Activated T-cell treated with anti-CD3 and anti-CD28 coated beads, Interleukin-2, amount 50 U/mL, for 72 hours (primary cell): ENCODE measurements around the gene TRPV6. TPM values are rescaled to one million over a fixed set of nuclear protein-coding genes. Genes with fewer than 3 reads are reported as not detected.

ENCODE experiments used
- ATAC-seq, 2 donors: fragments of 150-1000 bp; cut with Tn5 transposase; replicated peaks in 1 of 2; 2 replicates each; pipeline ENCODE4 v1.10.0; 2021; ENCODE audit warnings: moderate library complexity in 2 of 2, mild to moderate bottlenecking in 1 of 2
- DNase-seq, 2 donors: peaks; one replicate each; pipeline ENCODE4 v3.0.0; 2021 to 2022; ENCODE audit warnings: mixed read lengths in 1 of 2
- H3K27ac Mint-ChIP-seq: one replicate; pipeline ENCODE4 v1.8.0; 2022; ENCODE audit warnings: mild to moderate bottlenecking, moderate library complexity, mixed read lengths
- H3K27me3 Mint-ChIP-seq: one replicate; pipeline ENCODE4 v1.8.0; 2022; ENCODE audit warnings: low read depth, mixed read lengths
- H3K36me3 Mint-ChIP-seq, 2 donors: one replicate each; pipeline ENCODE4 v1.8.0; 2022; ENCODE audit warnings: mixed read lengths in 2 of 2, mild to moderate bottlenecking in 1 of 2; ENCODE audit not compliant: insufficient read depth in 2 of 2
- H3K4me1 Mint-ChIP-seq: one replicate; pipeline ENCODE4 v1.8.0; 2022; ENCODE audit warnings: low read depth, mixed read lengths
- H3K4me3 Mint-ChIP-seq, 2 donors: one replicate each; pipeline ENCODE4 v1.8.0; 2022; ENCODE audit warnings: mild to moderate bottlenecking in 2 of 2, mixed read lengths in 2 of 2, moderate library complexity in 2 of 2
- H3K9me3 Mint-ChIP-seq, 2 donors: one replicate each; pipeline ENCODE4 v1.8.0; 2022; ENCODE audit warnings: mixed read lengths in 2 of 2
- total RNA-seq, 2 donors: library from RNA; stranded (reverse); gene quantifications; one replicate each; pipeline ENCODE4 v1.2.3, GENCODE V29; 2022

Gene TRPV6
- total RNA-seq, 2 donors from 2014 or later = 0.05 TPM; not detected in 1

- DNase-seq (no peak), ATAC-seq (no peak)
- no peak overlapping the region for H3K27ac Mint-ChIP-seq
- no peak overlapping the region for H3K4me3 Mint-ChIP-seq
- H3K36me3 Mint-ChIP-seq = no peaks in the 10 kb centered on the region
- H3K4me1 Mint-ChIP-seq = no peaks in the 10 kb centered on the region
- H3K9me3 Mint-ChIP-seq = peaks cover 0 to 3% of the 10 kb centered on the region in 2 donors
- H3K27me3 Mint-ChIP-seq = peaks cover 7% of the 10 kb centered on the region
Measured at GRCh38 chr7:142886866-142887265, 1.3 kb upstream of the TRPV6 start.

GRCh38 chr7:142884286-142884640 lies 1.3 kb downstream of the TRPV6 start:
- H3K4me1 Mint-ChIP-seq = no peaks in the 10 kb centered on the region
- no peak overlapping the region for H3K4me3 Mint-ChIP-seq
- no peaks in the 10 kb centered on the region for H3K9me3 Mint-ChIP-seq
- ATAC-seq (no peak), DNase-seq (no peak)
- H3K27ac Mint-ChIP-seq = no peak overlapping the region
- H3K36me3 Mint-ChIP-seq = no peaks in the 10 kb centered on the region
- H3K27me3 Mint-ChIP-seq = no peaks in the 10 kb centered on the region

DNA sequence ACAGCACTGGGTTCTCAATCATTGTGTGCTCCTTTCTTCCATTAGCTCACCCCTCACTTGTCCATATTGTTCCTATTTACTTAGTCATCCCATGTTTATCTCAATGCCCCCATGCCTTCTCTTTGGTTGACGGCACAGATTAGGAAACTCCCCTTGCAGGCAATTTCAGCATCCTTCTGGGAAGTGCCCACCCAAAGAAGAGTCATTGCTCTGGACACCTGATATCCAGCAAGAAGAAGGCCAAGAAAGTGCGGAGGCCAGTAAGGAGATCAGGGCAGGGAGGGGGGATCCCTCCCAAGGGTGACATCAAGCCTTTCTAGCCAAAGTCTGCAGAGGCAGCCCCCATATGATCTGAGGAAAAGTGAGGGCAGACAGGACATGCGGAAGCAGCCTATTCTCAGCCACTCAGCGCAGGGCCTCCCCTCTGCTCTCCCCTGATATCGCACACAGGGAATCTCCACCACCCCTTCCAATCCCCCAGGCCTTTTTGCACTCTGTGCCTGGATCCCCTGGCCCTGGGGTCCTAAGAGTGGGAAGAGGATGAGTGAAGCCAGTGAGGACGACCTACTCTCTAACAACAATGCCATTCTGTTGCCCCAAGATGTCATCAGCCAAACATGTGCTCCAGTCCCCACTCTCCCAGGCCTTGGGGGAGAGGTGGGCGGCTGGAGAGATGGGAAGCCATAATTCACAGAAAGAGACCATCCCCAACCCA lies 1.8 kb downstream of the TRPV6 start:
- Mint-ChIP-seq H3K9me3 (no peaks in the 10 kb centered on the region), H3K27me3 (no peaks in the 10 kb centered on the region), H3K36me3 (no peaks in the 10 kb centered on the region), H3K4me3 (no peak overlapping the region), H3K4me1 (no peaks in the 10 kb centered on the region), H3K27ac (no peak overlapping the region)
- DNase-seq (no peak), ATAC-seq (no peak)

GRCh38 chr7:142883145-142883544 lies 2.4 kb downstream of the TRPV6 start:
- no peak overlapping the region for H3K4me3 Mint-ChIP-seq
- no peaks in the 10 kb centered on the region for H3K27me3 Mint-ChIP-seq
- DNase-seq = no peak
- H3K9me3 Mint-ChIP-seq = no peaks in the 10 kb centered on the region
- H3K36me3 Mint-ChIP-seq = no peaks in the 10 kb centered on the region
- H3K27ac Mint-ChIP-seq = no peak overlapping the region
- H3K4me1 Mint-ChIP-seq = no peaks in the 10 kb centered on the region
- no peak for ATAC-seq

DNA sequence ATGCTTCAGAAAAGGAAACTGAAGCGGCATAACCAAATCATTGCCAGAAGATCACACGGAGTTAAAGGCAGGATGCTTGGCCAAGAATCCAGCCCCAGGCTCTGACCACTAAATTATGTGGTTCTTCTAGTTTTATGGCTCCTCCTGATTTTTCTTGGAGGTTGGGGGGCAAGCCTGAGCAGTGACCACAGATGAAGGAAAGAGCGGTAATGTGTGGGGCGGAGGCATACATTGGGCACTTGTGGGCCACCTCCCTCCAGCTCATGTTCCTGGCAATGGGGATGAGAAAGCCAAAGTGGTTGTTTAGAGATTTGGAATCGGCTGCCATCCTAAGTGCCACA lies 3.2 kb downstream of the TRPV6 start:
- Mint-ChIP-seq H3K4me1 (no peaks in the 10 kb centered on the region), H3K4me3 (no peak overlapping the region), H3K36me3 (no peaks in the 10 kb centered on the region), H3K27me3 (no peaks in the 10 kb centered on the region), H3K27ac (no peak overlapping the region), H3K9me3 (no peaks in the 10 kb centered on the region)
- DNase-seq = no peak
- ATAC-seq = no peak

- H3K36me3 Mint-ChIP-seq = no peaks in the 10 kb centered on the region
- no peak overlapping the region for H3K4me3 Mint-ChIP-seq
- no peak overlapping the region for H3K27ac Mint-ChIP-seq
- H3K9me3 Mint-ChIP-seq = no peaks in the 10 kb centered on the region
- no peaks in the 10 kb centered on the region for H3K4me1 Mint-ChIP-seq
- DNase-seq (no peak), ATAC-seq (no peak)
- no peaks in the 10 kb centered on the region for H3K27me3 Mint-ChIP-seq
Measured at GRCh38 chr7:142881586-142882337, 3.8 kb downstream of the TRPV6 start.

GRCh38 chr7:142880876-142881505 lies 4.6 kb downstream of the TRPV6 start:
- Mint-ChIP-seq H3K9me3 (no peaks in the 10 kb centered on the region), H3K36me3 (no peaks in the 10 kb centered on the region), H3K27ac (no peak overlapping the region), H3K4me1 (no peaks in the 10 kb centered on the region), H3K27me3 (no peaks in the 10 kb centered on the region), H3K4me3 (no peak overlapping the region)
- ATAC-seq (peak; percentile 71 to 74), DNase-seq (peak; percentile 50 to 55)

DNA sequence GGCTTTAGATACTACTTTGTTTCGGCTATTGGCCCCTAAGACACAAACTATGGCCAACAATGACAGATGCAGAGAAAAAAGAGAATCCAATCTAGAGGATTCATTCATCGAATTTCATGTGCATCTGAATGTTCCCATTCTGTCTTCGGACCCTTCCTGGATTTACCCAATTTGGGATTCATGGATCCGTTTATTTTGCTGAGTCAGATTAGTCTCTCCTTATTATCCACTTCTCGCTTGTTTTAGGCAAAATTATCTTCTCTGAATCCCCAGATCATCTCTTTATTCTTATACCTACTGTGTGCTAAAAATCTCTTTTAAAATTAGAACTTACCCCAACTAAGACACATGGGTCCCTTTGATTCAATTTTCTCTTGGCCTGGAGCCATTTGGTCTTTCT lies 6.5 kb downstream of the TRPV6 start:
- Mint-ChIP-seq H3K9me3 (no peaks in the 10 kb centered on the region), H3K4me3 (no peak overlapping the region), H3K27ac (peak overlapping the region; percentile 16), H3K36me3 (no peaks in the 10 kb centered on the region), H3K4me1 (no peaks in the 10 kb centered on the region), H3K27me3 (no peaks in the 10 kb centered on the region)
- DNase-seq = no peak
- ATAC-seq = no peak

DNA sequence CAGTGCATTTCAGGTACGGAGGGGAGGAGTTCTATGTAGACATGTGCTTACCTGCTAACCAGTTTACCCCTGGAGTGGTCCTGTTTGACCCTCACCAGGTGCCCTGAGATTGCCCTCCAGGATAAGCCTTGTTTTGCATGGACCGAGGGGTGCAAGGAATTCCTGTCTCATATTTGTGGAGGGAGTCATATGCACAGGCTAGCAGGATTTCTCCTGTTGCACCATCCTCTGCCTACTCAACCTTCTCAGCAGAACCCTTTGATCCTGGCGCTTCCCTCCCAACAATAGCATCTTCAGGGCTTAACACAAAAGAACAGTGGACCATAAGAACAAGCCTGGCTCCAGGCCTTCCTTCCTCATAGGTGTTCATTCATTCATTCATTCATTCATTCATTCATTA lies 7.2 kb downstream of the TRPV6 start:
- Mint-ChIP-seq H3K4me1 (no peaks in the 10 kb centered on the region), H3K4me3 (no peak overlapping the region), H3K36me3 (no peaks in the 10 kb centered on the region), H3K27me3 (no peaks in the 10 kb centered on the region), H3K27ac (no peak overlapping the region), H3K9me3 (no peaks in the 10 kb centered on the region)
- no peak for DNase-seq
- ATAC-seq = no peak

- H3K4me3 Mint-ChIP-seq = no peak overlapping the region
Measured at GRCh38 chr7:142876991-142877910, 8.3 kb downstream of the TRPV6 start.

GRCh38 chr7:142876236-142876960 lies 9.1 kb downstream of the TRPV6 start:
- Mint-ChIP-seq H3K4me1 (no peaks in the 10 kb centered on the region), H3K4me3 (no peak overlapping the region), H3K9me3 (no peaks in the 10 kb centered on the region)

More at GRCh38 chr7:142876991-142877910, 8.3 kb downstream of the TRPV6 start:
- Mint-ChIP-seq H3K36me3 (no peaks in the 10 kb centered on the region), H3K9me3 (no peaks in the 10 kb centered on the region), H3K27me3 (no peaks in the 10 kb centered on the region), H3K4me1 (no peaks in the 10 kb centered on the region), H3K27ac (no peak overlapping the region)
- no peak for DNase-seq
- no peak for ATAC-seq

DNA sequence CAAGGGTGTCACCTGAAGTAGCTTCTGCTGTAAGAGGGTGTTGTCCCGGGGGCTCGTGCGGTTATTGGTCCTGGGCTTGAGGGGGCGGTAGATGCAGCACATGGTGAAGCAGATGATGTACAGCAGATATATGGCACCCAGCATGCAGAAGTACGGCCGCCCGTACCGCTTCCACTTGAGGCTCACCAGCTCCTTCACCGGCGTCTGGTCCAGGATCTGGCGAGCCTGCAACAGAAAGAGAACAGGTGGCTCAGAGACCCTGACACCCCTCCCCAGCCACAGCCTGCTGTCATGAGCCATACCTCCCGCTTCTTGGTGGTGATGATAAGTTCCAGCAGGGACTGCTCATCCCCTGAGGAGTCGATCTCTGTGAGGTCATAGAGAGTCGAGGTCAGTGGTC lies 10.1 kb downstream of the TRPV6 start:
- ATAC-seq = no peak
- H3K27me3 Mint-ChIP-seq = no peaks in the 10 kb centered on the region

More at GRCh38 chr7:142876236-142876960, 9.1 kb downstream of the TRPV6 start:
- ATAC-seq (no peak), DNase-seq (no peak)
- H3K36me3 Mint-ChIP-seq = no peaks in the 10 kb centered on the region
- H3K27ac Mint-ChIP-seq = no peak overlapping the region
- H3K27me3 Mint-ChIP-seq = no peaks in the 10 kb centered on the region

More for the DNA sequence above, 10.1 kb downstream of the TRPV6 start:
- Mint-ChIP-seq H3K27ac (no peak overlapping the region), H3K4me3 (no peak overlapping the region), H3K9me3 (no peaks in the 10 kb centered on the region), H3K36me3 (no peaks in the 10 kb centered on the region), H3K4me1 (no peaks in the 10 kb centered on the region)
- no peak for DNase-seq
